GM12875 (cell line): ENCODE measurements around the gene GPR78.

Experiments
- H3K4me3 ChIP-seq: one replicate; pipeline ENCODE4 v1.5.1; 2011; ENCODE audit warnings: low read depth, low read length, control low read depth
- CTCF ChIP-seq: IDR thresholded peaks from 2 replicates; pipeline ENCODE4 v1.5.1; 2011; ENCODE audit warnings: low read depth, mild to moderate bottlenecking, control low read depth, inconsistent platforms, low read length, moderate library complexity, borderline replicate concordance; ENCODE audit not compliant: insufficient read depth

GPR78 gene

GRCh38 chr4:8610858-8611616 lies 30.8 kb downstream of the GPR78 start:
- no peak overlapping the region for H3K4me3 ChIP-seq
- TF ChIP-seq CTCF = no peak

- TF ChIP-seq CTCF = no peak
Observed at GRCh38 chr4:8612646-8613045, 32.5 kb downstream of the GPR78 start.

GRCh38 chr4:8613421-8614364 lies 33.5 kb downstream of the GPR78 start:
- no peak overlapping the region for H3K4me3 ChIP-seq
- no peak for TF ChIP-seq CTCF

More at GRCh38 chr4:8612646-8613045, 32.5 kb downstream of the GPR78 start:
- no peak overlapping the region for H3K4me3 ChIP-seq

GRCh38 chr4:8614365-8615193 lies 34.4 kb downstream of the GPR78 start:
- H3K4me3 ChIP-seq = no peak overlapping the region
- no peak for TF ChIP-seq CTCF

GRCh38 chr4:8615366-8615765 lies 35.2 kb downstream of the GPR78 start:
- H3K4me3 ChIP-seq = no peak overlapping the region
- TF ChIP-seq CTCF = no peak

- no peak overlapping the region for H3K4me3 ChIP-seq
- no peak for TF ChIP-seq CTCF
Observed at GRCh38 chr4:8615921-8616787, 36.0 kb downstream of the GPR78 start.
